H9 (cell line): ENCODE measurements around the gene NPHP4. TPM values are rescaled to one million over a fixed set of nuclear protein-coding genes. Genes with fewer than 3 reads are reported as not detected.

ENCODE experiments used
- DNase-seq: peaks from one replicate; pipeline ENCODE4 v3.0.0-alpha.2; 2017
- H2AFZ ChIP-seq: one replicate; pipeline ENCODE4 v1.6.1; 2013; ENCODE audit warnings: mild to moderate bottlenecking, low read length, control low read depth, moderate library complexity
- H2AK5ac ChIP-seq: 2 replicates; pipeline ENCODE4 v1.6.1; 2013; ENCODE audit warnings: low read length, control low read depth, mixed read lengths; ENCODE audit not compliant: insufficient read length
- H2BK120ac ChIP-seq: one replicate; pipeline ENCODE4 v1.6.1; 2013; ENCODE audit warnings: low read depth, mild to moderate bottlenecking, low read length, control low read depth, inconsistent platforms; ENCODE audit not compliant: poor library complexity, severe bottlenecking
- H2BK12ac ChIP-seq: 2 replicates; pipeline ENCODE4 v1.6.1; 2013; ENCODE audit warnings: low read length, control low read depth, mixed read lengths, low read depth; ENCODE audit not compliant: insufficient read length
- H2BK15ac ChIP-seq: 2 replicates; pipeline ENCODE4 v1.6.1; 2013; ENCODE audit warnings: low read depth, low read length, control low read depth
- H2BK20ac ChIP-seq: one replicate; pipeline ENCODE4 v1.6.1; 2013; ENCODE audit warnings: low read depth, mild to moderate bottlenecking, low read length, control low read depth, inconsistent platforms; ENCODE audit not compliant: poor library complexity, severe bottlenecking
- H2BK5ac ChIP-seq: 2 replicates; pipeline ENCODE4 v1.6.1; 2013; ENCODE audit warnings: low read length, control low read depth, mixed read lengths; ENCODE audit not compliant: insufficient read length
- H3K14ac ChIP-seq: 2 replicates; pipeline ENCODE4 v1.6.1; 2013; ENCODE audit warnings: low read length, control low read depth; ENCODE audit not compliant: insufficient read depth
- H3K18ac ChIP-seq: 2 replicates; pipeline ENCODE4 v1.6.1; 2013; ENCODE audit warnings: low read depth, mild to moderate bottlenecking, mixed read lengths, low read length, control low read depth; ENCODE audit not compliant: insufficient read length
- H3K23ac ChIP-seq: 2 replicates; pipeline ENCODE4 v1.6.1; 2013; ENCODE audit warnings: low read length, control low read depth, mixed read lengths, low read depth; ENCODE audit not compliant: insufficient read length
- H3K23me2 ChIP-seq: 2 replicates; pipeline ENCODE4 v1.6.1; 2013; ENCODE audit warnings: low read depth, mild to moderate bottlenecking, mixed read lengths, low read length, control low read depth; ENCODE audit not compliant: insufficient read length, poor library complexity, severe bottlenecking
- H3K27ac ChIP-seq: 2 replicates; pipeline ENCODE4 v1.5.1; 2013; ENCODE audit warnings: low read length, control low read depth, mixed read lengths, low read depth; ENCODE audit not compliant: insufficient read length
- H3K27me3 ChIP-seq: 2 replicates; pipeline ENCODE4 v1.6.1; 2013; ENCODE audit warnings: low read length, control low read depth, inconsistent platforms; ENCODE audit not compliant: insufficient read depth
- H3K4ac ChIP-seq: 2 replicates; pipeline ENCODE4 v1.6.1; 2013; ENCODE audit warnings: low read depth, mild to moderate bottlenecking, control low read depth, inconsistent platforms, low read length, moderate library complexity
- H3K4me1 ChIP-seq: 2 replicates; pipeline ENCODE4 v1.6.1; 2013; ENCODE audit warnings: low read length, control low read depth, inconsistent platforms; ENCODE audit not compliant: insufficient read depth
- H3K4me2 ChIP-seq: 2 replicates; pipeline ENCODE4 v1.6.1; 2013; ENCODE audit warnings: low read length, control low read depth, mixed read lengths; ENCODE audit not compliant: insufficient read length, insufficient read depth
- H3K56ac ChIP-seq: 2 replicates; pipeline ENCODE4 v1.6.1; 2013; ENCODE audit warnings: low read depth, mild to moderate bottlenecking, mixed read lengths, low read length, control low read depth; ENCODE audit not compliant: insufficient read length
- H3K79me1 ChIP-seq: 2 replicates; pipeline ENCODE4 v1.6.1; 2013; ENCODE audit warnings: low read depth, mild to moderate bottlenecking, moderate library complexity, low read length, control low read depth, inconsistent platforms; ENCODE audit not compliant: insufficient read depth, poor library complexity, severe bottlenecking
- H3K79me2 ChIP-seq: 2 replicates; pipeline ENCODE4 v1.6.1; 2013; ENCODE audit warnings: low read length, control low read depth, inconsistent platforms; ENCODE audit not compliant: insufficient read depth
- H3K9ac ChIP-seq: 2 replicates; pipeline ENCODE4 v1.6.1; 2013; ENCODE audit warnings: low read length, control low read depth, mixed read lengths; ENCODE audit not compliant: insufficient read length; ENCODE audit errors: extremely low read depth
- H3K9me3 ChIP-seq: one replicate; pipeline ENCODE4 v1.6.1; 2013; ENCODE audit warnings: low read depth, low read length, inconsistent platforms; ENCODE audit not compliant: control insufficient read depth
- H3T11ph ChIP-seq: one replicate; pipeline ENCODE4 v1.6.1; 2013; ENCODE audit warnings: mild to moderate bottlenecking, low read length, control low read depth, inconsistent platforms
- H4K20me1 ChIP-seq: one replicate; pipeline ENCODE4 v1.6.1; 2013; ENCODE audit not compliant: control insufficient read depth, insufficient read length, insufficient read depth
- H4K5ac ChIP-seq: 2 replicates; pipeline ENCODE4 v1.6.1; 2013; ENCODE audit warnings: low read depth, mild to moderate bottlenecking, mixed read lengths, low read length, control low read depth; ENCODE audit not compliant: insufficient read length
- H4K8ac ChIP-seq: replicated peaks from 2 replicates; pipeline ENCODE4 v1.6.1; 2013; ENCODE audit warnings: low read length, control low read depth, mixed read lengths, low read depth; ENCODE audit not compliant: insufficient read length
- H4K91ac ChIP-seq: 2 replicates; pipeline ENCODE4 v1.6.1; 2013; ENCODE audit warnings: low read depth, mild to moderate bottlenecking, moderate library complexity, mixed read lengths, low read length, control low read depth; ENCODE audit not compliant: insufficient read length
- H3K27ac Mint-ChIP-seq, 3 experiments: 2 replicates in 2 of 3; 3 replicates in 1 of 3; pipeline ENCODE4 v1.8.0; 2020 to 2021; ENCODE audit warnings: mixed read lengths in 3 of 3, mild to moderate bottlenecking in 1 of 3, moderate library complexity in 1 of 3
- H3K27me3 Mint-ChIP-seq: 2 replicates; pipeline ENCODE4 v1.8.0; 2021; ENCODE audit warnings: low read depth, mild to moderate bottlenecking, moderate library complexity, mixed read lengths
- H3K36me3 Mint-ChIP-seq, 3 experiments: 2 replicates in 2 of 3; 3 replicates in 1 of 3; pipeline ENCODE4 v1.8.0; 2020 to 2021; ENCODE audit warnings: low read depth in 3 of 3, mixed read lengths in 3 of 3; ENCODE audit not compliant: insufficient read depth in 1 of 3
- H3K4me1 Mint-ChIP-seq, 2 experiments: 2 replicates each; pipeline ENCODE4 v1.8.0; 2020; ENCODE audit warnings: mixed read lengths in 2 of 2
- H3K4me3 Mint-ChIP-seq, 2 experiments: 2 replicates in 1 of 2; 3 replicates in 1 of 2; pipeline ENCODE4 v1.8.0; 2020 to 2021; ENCODE audit warnings: mild to moderate bottlenecking in 2 of 2, mixed read lengths in 2 of 2, moderate library complexity in 1 of 2
- H3K9me3 Mint-ChIP-seq, 2 experiments: 2 replicates in 1 of 2; 3 replicates in 1 of 2; pipeline ENCODE4 v1.8.0; 2020; ENCODE audit warnings: mild to moderate bottlenecking in 2 of 2, mixed read lengths in 2 of 2, moderate library complexity in 1 of 2
- CTCF ChIP-seq: fragments of 200-600 bp; sonication (generic); conservative IDR thresholded peaks from 3 replicates; pipeline ENCODE4 v1.8.0; 2021; ENCODE audit warnings: antibody characterized with exemption, mild to moderate bottlenecking
- WGBS: extraction: QIAGEN DNeasy Blood & Tissue Kit; methylation state at CpG from one replicate; pipeline ENCODE4 v1.1.7; 2013; ENCODE audit warnings: missing lambda C conversion rate, low lambda C conversion rate, mixed read lengths; ENCODE audit not compliant: insufficient read length; ENCODE audit errors: extremely low coverage; 5-methylcytosine and 5-hydroxymethylcytosine counted together
- total RNA-seq: library from RNA; stranded (reverse); gene quantifications from 2 replicates; pipeline ENCODE4 v1.2.1, GENCODE V29; 2021

NPHP4 gene
- total RNA-seq, 1 experiment from 2014 or later, result 17.6 TPM

DNA sequence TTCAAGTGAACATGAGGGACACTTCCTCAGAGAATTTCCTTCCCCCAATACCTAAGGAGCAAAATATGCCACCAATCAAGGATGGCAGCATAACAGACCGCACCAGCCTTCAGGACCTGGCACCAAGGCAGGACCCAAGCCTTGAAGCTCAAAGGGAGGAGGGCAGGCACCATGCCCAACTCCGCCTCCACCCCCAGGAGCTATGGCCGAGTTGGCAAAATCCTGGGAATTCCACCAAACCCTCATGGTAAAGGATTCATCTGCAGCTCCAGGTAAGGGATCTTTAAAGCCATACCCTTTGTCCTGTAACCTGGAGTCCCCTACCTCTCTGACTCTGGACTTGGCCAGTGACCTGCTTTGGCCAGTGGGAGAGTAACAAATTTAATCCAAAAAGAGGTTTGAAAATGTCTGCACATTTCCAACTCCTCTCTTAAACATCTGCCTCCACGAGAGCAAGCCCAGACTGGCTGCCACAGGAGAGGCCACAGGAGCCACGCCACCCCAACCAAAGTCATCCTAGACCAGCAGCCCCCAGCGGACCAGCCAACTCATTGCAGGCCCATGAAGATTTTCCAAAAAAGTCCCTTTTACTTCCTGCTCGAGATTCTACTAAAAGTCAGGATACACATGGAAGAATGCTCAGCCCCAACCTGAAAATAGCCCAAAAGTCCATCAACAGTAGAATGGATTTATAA lies 41.9 kb downstream of the NPHP4 start:
- no peaks in the 10 kb centered on the region for H3K9me3 ChIP-seq
- H2BK15ac ChIP-seq, result no peak overlapping the region
- no peak overlapping the region for H3K56ac ChIP-seq
- H2BK5ac ChIP-seq, result no peak overlapping the region
- no peaks in the 10 kb centered on the region for H3K79me2 ChIP-seq
- peaks cover 14 to 35% (median 21%) of the 10 kb centered on the region in 3 experiments; a peak in 6 of 7 replicates for H3K36me3 Mint-ChIP-seq
- no peak overlapping the region for H2AFZ ChIP-seq
- no peaks in the 10 kb centered on the region for H3K9me3 Mint-ChIP-seq
- peak; percentile 15 for DNase-seq
- H3K18ac ChIP-seq, result no peak overlapping the region
- no peak overlapping the region for H3K23ac ChIP-seq
- no peak overlapping the region for H3K4me2 ChIP-seq
- H3K14ac ChIP-seq, result no peak overlapping the region
- H3T11ph ChIP-seq, result no peak overlapping the region
- H3K27me3 Mint-ChIP-seq, result no peaks in the 10 kb centered on the region
- no peak overlapping the region for H4K8ac ChIP-seq
- no peaks in the 10 kb centered on the region for H3K4me1 ChIP-seq
- no peak overlapping the region for H3K27ac ChIP-seq
- H2BK120ac ChIP-seq, result no peak overlapping the region
- TF ChIP-seq CTCF, result no peak
- H3K4me1 Mint-ChIP-seq, result no peaks in the 10 kb centered on the region
- H3K4me3 Mint-ChIP-seq, result no peak overlapping the region
- no peak overlapping the region for H3K9ac ChIP-seq
- H4K20me1 ChIP-seq, result no peaks in the 10 kb centered on the region
- H4K91ac ChIP-seq, result no peak overlapping the region
- H3K4ac ChIP-seq, result no peak overlapping the region
- no peaks in the 10 kb centered on the region for H3K27me3 ChIP-seq
- WGBS, result no CpG with 5 or more reads among the region's 7 CpGs
- H3K79me1 ChIP-seq, result no peaks in the 10 kb centered on the region
- H2BK20ac ChIP-seq, result no peak overlapping the region
- H4K5ac ChIP-seq, result no peak overlapping the region
- H2BK12ac ChIP-seq, result no peak overlapping the region
- no peak overlapping the region for H2AK5ac ChIP-seq
- peak overlapping the region in 2 of 3 experiments; percentile 39 to 75; a peak in 3 of 7 replicates for H3K27ac Mint-ChIP-seq
- peaks cover 4% of the 10 kb centered on the region for H3K23me2 ChIP-seq
